SIG-M5 (cell line): Measurements from ENCODE around the gene SDK1.
"Not testable (repeated sequence)": the region's sequence is repeated elsewhere in the genome, so short reads cannot be mapped to it uniquely, and the experiment has no call there.

Experiments used
- DNase-seq: peaks from one replicate; lab custom pipeline; 2025; lab: John Stamatoyannopoulos, UW

The SDK1 gene

DNA sequence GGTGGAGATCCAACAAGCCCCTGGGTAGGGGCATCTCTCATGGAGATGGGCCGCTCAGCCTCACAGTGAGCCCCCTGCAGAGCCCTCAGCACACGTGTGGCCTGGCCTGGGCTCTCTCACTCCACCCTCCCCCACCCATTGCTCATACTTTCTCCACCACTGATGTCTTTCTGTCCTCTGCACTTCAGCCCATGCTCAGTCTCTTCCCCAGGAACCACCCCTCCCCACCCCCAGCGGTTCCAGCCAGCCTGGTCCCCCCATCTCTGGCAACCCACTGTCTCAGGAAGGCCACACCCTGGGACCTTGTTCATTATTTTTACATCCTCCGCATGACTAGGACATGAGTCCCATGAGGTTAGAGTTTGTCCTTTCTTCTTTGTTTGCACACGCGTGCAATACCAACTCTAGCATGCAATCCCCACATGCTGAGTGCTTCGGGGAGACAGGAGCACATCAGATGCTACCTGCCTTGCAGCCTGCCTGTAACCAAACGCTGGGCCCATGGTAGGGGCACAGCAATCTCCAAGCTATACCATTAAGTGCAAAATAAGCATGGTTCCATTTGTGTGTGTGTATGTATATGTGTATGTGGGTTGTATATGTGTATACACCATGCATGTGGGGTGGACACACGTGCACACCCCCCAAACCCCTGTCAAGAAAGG lies 972.6 kb downstream of the SDK1 start:
- DNase-seq: no peak

- DNase-seq: no peak
Measured at GRCh38 chr7:4274286-4274685, 973.2 kb downstream of the SDK1 start.

GRCh38 chr7:4277936-4278335 lies 976.9 kb downstream of the SDK1 start:
- no peak for DNase-seq

- no peak for DNase-seq
Measured at GRCh38 chr7:4279216-4279615, 978.2 kb downstream of the SDK1 start.

DNA sequence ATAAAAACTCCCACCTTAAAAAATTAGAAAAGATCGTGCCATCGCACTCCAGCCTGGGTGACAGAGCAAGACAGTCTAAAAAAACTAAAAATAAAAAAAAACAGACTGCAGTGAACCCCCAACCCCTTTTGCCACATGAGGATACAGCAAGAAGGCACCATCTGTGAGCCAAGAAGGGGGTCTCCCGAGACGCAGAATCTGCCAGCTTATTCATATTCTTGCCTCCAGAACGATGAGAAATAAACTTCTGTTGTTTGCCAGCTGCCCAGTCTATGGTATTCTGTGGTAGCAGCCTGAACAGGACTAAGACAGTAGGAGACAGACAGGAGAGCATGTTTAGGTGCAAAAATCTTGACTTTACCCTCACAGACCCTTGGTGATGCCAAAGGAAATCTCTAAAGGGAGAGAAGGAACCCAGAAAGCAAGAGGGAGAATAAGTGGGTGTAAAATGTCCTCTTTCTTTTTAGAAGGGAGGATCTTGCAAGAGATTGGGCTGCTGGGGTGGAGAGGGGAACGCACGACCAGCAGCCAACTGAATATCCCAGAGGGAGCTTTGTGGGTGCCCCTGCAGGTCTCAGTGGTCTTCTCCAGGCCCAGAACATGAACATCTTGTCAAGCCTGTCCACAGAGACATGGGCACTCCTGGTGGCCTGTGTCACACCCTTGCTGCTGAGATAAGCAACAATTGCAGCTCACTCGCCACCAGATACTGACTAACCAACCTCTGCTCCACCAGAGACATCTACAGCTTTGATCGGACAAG lies 980.4 kb downstream of the SDK1 start:
- DNase-seq: no peak

GRCh38 chr7:4282434-4283223 lies 981.6 kb downstream of the SDK1 start:
- DNase-seq: no peak

DNA sequence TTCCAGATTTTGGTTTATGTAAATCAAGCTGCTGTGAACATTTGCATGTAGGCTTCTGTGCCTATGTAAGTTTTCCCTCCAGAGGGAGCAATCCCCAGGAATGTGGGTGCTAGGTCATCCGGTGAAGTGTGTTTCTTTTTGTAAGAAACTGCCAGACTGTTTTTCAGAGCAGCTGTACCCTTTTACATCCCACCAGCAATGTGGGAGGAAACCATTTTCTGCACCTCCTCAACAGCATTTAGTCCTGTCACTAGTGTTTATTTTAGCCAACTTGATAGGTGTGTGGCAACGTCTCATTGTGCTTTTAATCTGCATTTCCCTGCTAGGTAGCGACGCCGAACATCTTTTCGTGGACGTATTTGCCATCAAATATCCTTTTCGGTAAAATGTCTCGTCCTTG lies 985.3 kb downstream of the SDK1 start:
- no peak for DNase-seq

DNA sequence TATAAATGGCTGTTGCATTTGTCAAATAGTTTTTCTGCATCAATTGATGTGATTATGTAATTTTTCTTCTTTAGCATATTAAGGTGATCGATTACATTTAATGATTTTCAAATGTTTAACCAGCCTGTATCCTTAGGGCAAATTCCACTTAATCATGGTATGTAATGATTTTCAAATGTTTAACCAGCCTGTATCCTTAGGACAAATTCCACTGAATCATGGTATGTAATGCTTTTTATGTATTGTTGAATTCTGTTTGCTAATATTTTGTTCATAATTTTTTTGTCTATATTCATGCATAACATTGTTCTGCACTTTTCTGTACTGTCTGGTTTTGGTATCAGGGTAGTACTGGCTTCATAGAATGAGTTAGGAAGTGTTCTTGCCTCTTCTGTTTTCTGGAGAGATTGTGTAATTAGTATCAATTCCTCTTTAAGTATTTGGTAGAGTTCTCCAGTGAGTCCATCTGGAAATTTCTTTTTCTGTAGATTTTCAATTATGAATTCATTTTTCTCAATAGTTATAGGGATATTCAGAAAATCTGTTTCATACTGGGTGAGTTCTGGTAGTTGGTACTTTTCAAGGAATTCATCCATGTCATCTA lies 987.8 kb downstream of the SDK1 start:
- DNase-seq: no peak

DNA sequence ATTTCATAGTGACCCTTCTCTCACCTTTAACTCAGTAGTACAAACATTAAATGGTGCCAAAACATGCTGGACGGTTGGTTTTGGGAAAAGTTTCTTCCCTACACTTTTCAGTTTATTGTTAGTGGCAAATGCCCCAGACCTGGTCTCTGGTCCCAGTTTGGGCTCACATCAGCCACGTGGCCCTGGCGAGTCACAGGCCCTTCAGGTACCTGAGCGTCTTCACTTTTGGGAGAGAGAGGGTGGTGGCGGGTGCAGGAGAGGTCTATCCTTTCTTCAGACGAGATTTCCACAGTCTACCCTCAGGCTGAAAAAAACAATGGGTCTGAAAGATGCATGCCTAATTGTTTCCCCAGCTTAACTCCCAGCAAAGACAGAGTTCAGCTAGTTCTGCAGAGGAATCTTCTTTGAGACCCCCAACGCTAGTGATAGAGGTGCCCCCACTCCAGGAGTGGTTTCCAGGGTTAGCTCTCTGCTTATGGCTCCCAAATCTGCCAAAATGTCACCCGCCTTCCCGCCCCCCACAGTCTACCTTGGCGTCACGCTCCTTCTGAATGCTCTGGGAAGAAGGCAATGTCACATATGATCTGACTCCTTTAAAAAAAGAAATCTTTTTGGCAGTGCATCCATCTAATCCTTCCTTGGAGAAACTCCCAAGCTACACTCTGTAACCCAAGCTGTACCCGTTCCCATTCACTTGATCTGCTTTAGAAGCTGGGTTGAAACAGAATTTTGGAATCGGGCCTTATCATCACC lies 996.3 kb downstream of the SDK1 start:
- no peak for DNase-seq

GRCh38 chr7:4297918-4298219 lies 996.8 kb downstream of the SDK1 start:
- no peak for DNase-seq

- no peak for DNase-seq
Measured at GRCh38 chr7:4299431-4299830, 998.4 kb downstream of the SDK1 start.

GRCh38 chr7:4302203-4302905 lies 1001.3 kb downstream of the SDK1 start:
- DNase-seq: no peak

GRCh38 chr7:4307316-4308204 lies 1006.5 kb downstream of the SDK1 start:
- no peak for DNase-seq

GRCh38 chr7:4308205-4308590 lies 1007.1 kb downstream of the SDK1 start:
- no peak for DNase-seq

GRCh38 chr7:4313911-4314310 lies 1012.9 kb downstream of the SDK1 start:
- not testable (repeated sequence) for DNase-seq

DNA sequence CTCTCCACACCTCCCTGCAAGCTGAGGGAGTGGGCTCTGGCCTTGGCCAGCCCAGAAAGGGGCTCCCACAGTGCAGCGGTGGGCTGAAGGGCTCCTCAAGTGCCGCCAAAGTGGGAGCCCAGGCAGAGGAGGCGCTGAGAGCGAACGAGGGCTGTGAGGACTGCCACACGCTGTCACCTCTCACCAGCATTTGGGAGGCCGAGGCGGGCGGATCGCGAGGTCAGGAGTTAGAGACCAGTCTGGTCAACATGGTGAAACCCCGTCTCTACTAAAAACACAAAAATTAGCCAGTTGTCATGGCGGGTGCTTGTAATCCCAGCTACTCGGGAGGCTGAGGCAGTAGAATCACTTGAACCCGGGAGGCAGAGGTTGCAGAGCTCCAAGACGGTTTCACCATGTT lies 1013.3 kb downstream of the SDK1 start:
- DNase-seq: not testable (repeated sequence)
